GM23338 (cell line): ENCODE measurements around the gene KCNJ13. TPM values are rescaled to one million over a fixed set of nuclear protein-coding genes. Genes with fewer than 3 reads are reported as not detected.
A peak's percentile ranks its signal among the peaks of the same experiment; 100 is the strongest.

Experiments
- ATAC-seq: fragments of 200-7000 bp; cut with Tn5 transposase; 3 replicates; pipeline ENCODE4 v1.9.1; 2020
- DNase-seq: peaks from one replicate; pipeline ENCODE4 v3.0.0-alpha.2; 2015; ENCODE audit warnings: low spot score
- H2AFZ ChIP-seq: fragments of 200-600 bp; sonication (generic); 2 replicates; pipeline ENCODE4 v1.8.0; 2016; ENCODE audit warnings: antibody characterized with exemption, mild to moderate bottlenecking, moderate library complexity
- H3F3A ChIP-seq: fragments of 200-600 bp; sonication (generic); replicated peaks from 2 replicates; pipeline ENCODE4 v1.8.0; 2017; ENCODE audit warnings: antibody characterized with exemption, mixed run types, low read depth
- H3K27ac ChIP-seq: fragments of 200-600 bp; sonication (generic); 2 replicates; pipeline ENCODE4 v1.6.1; 2016; ENCODE audit warnings: low read depth
- H3K27me3 ChIP-seq: fragments of 200-600 bp; sonication (generic); 2 replicates; pipeline ENCODE4 v1.8.0; 2016; ENCODE audit warnings: mild to moderate bottlenecking, mixed run types, moderate library complexity; ENCODE audit not compliant: insufficient read depth
- H3K36me3 ChIP-seq: fragments of 200-600 bp; sonication (generic); 2 replicates; pipeline ENCODE4 v1.8.0; 2016; ENCODE audit warnings: mild to moderate bottlenecking; ENCODE audit not compliant: insufficient read depth
- H3K4me1 ChIP-seq: fragments of 200-600 bp; sonication (generic); 2 replicates; pipeline ENCODE4 v1.8.0; 2016; ENCODE audit warnings: mild to moderate bottlenecking, moderate library complexity; ENCODE audit not compliant: insufficient read depth
- H3K4me2 ChIP-seq: fragments of 200-600 bp; sonication (generic); 2 replicates; pipeline ENCODE4 v1.7.1; 2017; ENCODE audit warnings: mixed run types
- H3K4me3 ChIP-seq: fragments of 200-600 bp; sonication (generic); 2 replicates; pipeline ENCODE4 v1.6.1; 2016; ENCODE audit warnings: mixed run types
- H3K79me2 ChIP-seq: fragments of 200-600 bp; sonication (generic); replicated peaks from 2 replicates; pipeline ENCODE4 v1.8.0; 2017; ENCODE audit warnings: mild to moderate bottlenecking; ENCODE audit not compliant: insufficient read depth
- H3K9me2 ChIP-seq: fragments of 200-600 bp; sonication (generic); 2 replicates; pipeline ENCODE4 v1.8.0; 2017; ENCODE audit not compliant: insufficient read depth
- H4K20me1 ChIP-seq: fragments of 200-600 bp; sonication (generic); replicated peaks from 2 replicates; pipeline ENCODE4 v1.8.0; 2017; ENCODE audit warnings: mild to moderate bottlenecking; ENCODE audit not compliant: insufficient read depth
- H3K27ac Mint-ChIP-seq: 2 replicates; pipeline ENCODE4 v1.8.0; 2020; ENCODE audit warnings: inconsistent platforms, mild to moderate bottlenecking, moderate library complexity, mixed read lengths
- H3K27me3 Mint-ChIP-seq: 3 replicates; pipeline ENCODE4 v1.8.0; 2022; ENCODE audit warnings: low read depth, mild to moderate bottlenecking, moderate library complexity, mixed read lengths, inconsistent platforms; ENCODE audit not compliant: insufficient read depth, poor library complexity
- H3K36me3 Mint-ChIP-seq: 3 replicates; pipeline ENCODE4 v1.8.0; 2021; ENCODE audit warnings: low read depth, mild to moderate bottlenecking, inconsistent platforms, moderate library complexity, mixed read lengths
- H3K4me1 Mint-ChIP-seq: 3 replicates; pipeline ENCODE4 v1.8.0; 2020; ENCODE audit warnings: mild to moderate bottlenecking, inconsistent platforms, mixed read lengths
- H3K4me3 Mint-ChIP-seq: 3 replicates; pipeline ENCODE4 v1.8.0; 2021; ENCODE audit warnings: moderate library complexity, mild to moderate bottlenecking, inconsistent platforms, mixed read lengths
- H3K9me3 Mint-ChIP-seq: 3 replicates; pipeline ENCODE4 v1.8.0; 2020; ENCODE audit warnings: moderate library complexity, mild to moderate bottlenecking, inconsistent platforms, mixed read lengths
- CREB1 ChIP-seq: fragments of 250-450 bp; sonication (Bioruptor Pico); IDR thresholded peaks from 2 replicates; pipeline ENCODE4 v1.5.0; 2020; ENCODE audit warnings: low read depth, mild to moderate bottlenecking, moderate library complexity
- EZH2 ChIP-seq: fragments of 200-600 bp; sonication (generic); IDR thresholded peaks from one replicate; pipeline ENCODE4 v1.8.0; 2017; ENCODE audit warnings: antibody characterized with exemption, mild to moderate bottlenecking, low read depth; ENCODE audit not compliant: unreplicated experiment
- EZH2phosphoT487 ChIP-seq: fragments of 200-600 bp; sonication (generic); IDR thresholded peaks from one replicate; pipeline ENCODE4 v1.8.1; 2018; ENCODE audit warnings: antibody characterized with exemption; ENCODE audit not compliant: unreplicated experiment
- JUNB ChIP-seq: IDR thresholded peaks from one replicate; pipeline ENCODE4 v1.6.1; 2016; ENCODE audit warnings: antibody characterized with exemption; ENCODE audit not compliant: unreplicated experiment
- NANOG ChIP-seq: IDR thresholded peaks from 2 replicates; pipeline ENCODE4 v1.6.1; 2016; ENCODE audit warnings: antibody characterized with exemption, borderline replicate concordance
- POLR2AphosphoS5 ChIP-seq: IDR thresholded peaks from 2 replicates; pipeline ENCODE4 v1.6.1; 2016; ENCODE audit warnings: antibody characterized with exemption, low read depth
- STAT1 ChIP-seq: IDR thresholded peaks from one replicate; pipeline ENCODE4 v1.6.1; 2016; ENCODE audit warnings: antibody characterized with exemption; ENCODE audit not compliant: unreplicated experiment
- ZNF331 ChIP-seq: fragments of 250-450 bp; sonication (Bioruptor Pico); IDR thresholded peaks from 2 replicates; pipeline ENCODE4 v1.5.0; 2020; ENCODE audit warnings: low read depth, mild to moderate bottlenecking, moderate library complexity
- polyA plus RNA-seq: library from polyadenylated mRNA; unstranded; fragments of >200 nt; fragmentation: Nextera tagmentation; extraction: Ambion mirVana; gene quantifications from 2 replicates; pipeline ENCODE4 v1.2.1, GENCODE V29; 2016
- total RNA-seq: library from RNA; depleted of rRNA; stranded (reverse); fragments of >200 nt; shearing (Covaris generic); gene quantifications from 2 replicates; pipeline ENCODE4 v1.2.3, GENCODE V29; 2014
- TF ChIP-seq, protein P1 (sequence below): IDR thresholded peaks from one replicate; pipeline ENCODE4 v1.6.1; 2018; ENCODE audit warnings: antibody characterized with exemption; ENCODE audit not compliant: unreplicated experiment
- TF ChIP-seq, protein P2 (sequence below), 2 experiments: fragments of 200-600 bp in 1 of 2; sonication (generic) in 1 of 2; conservative IDR thresholded peaks; 2 replicates each; pipeline versions ENCODE4 v1.5.1 to v1.6.1; 2016 to 2017; ENCODE audit warnings: antibody characterized with exemption in 2 of 2, low read depth in 2 of 2, mild to moderate bottlenecking in 2 of 2, moderate library complexity in 1 of 2
- TF ChIP-seq, protein P3 (sequence below): fragments of 250-450 bp; sonication (Bioruptor Pico); IDR thresholded peaks from 2 replicates; pipeline ENCODE4 v1.5.0; 2020; ENCODE audit warnings: mild to moderate bottlenecking, moderate library complexity

Gene KCNJ13
- total and polyA plus RNA-seq, 2 experiments from 2014 or later: 0.37 TPM; not detected in 1

- peaks cover 65% of the 10 kb centered on the region for H3K36me3 Mint-ChIP-seq
- TF ChIP-seq NANOG: no peak
- ATAC-seq (no peak), DNase-seq (no peak)
- H3K27ac Mint-ChIP-seq: peak overlapping the region; percentile 70; the same call in 1 of the 2 replicates
- H3K9me2 ChIP-seq: no peaks in the 10 kb centered on the region
- H3K27me3 Mint-ChIP-seq: no peaks in the 10 kb centered on the region
- no peaks in the 10 kb centered on the region for H3K9me3 Mint-ChIP-seq
- H3K4me3 Mint-ChIP-seq: no peak overlapping the region
- peaks cover 22% of the 10 kb centered on the region for H3K36me3 ChIP-seq
- H3K4me3 ChIP-seq: no peak overlapping the region
- peaks cover 11% of the 10 kb centered on the region; the same call in 1 of the 2 replicates for H4K20me1 ChIP-seq
- peaks cover 13% of the 10 kb centered on the region for H3K4me1 ChIP-seq
- H3K4me2 ChIP-seq: no peak overlapping the region
- H3K27me3 ChIP-seq: no peaks in the 10 kb centered on the region
- no peak overlapping the region for H2AFZ ChIP-seq
- peaks cover 20% of the 10 kb centered on the region for H3K4me1 Mint-ChIP-seq
- H3K79me2 ChIP-seq: no peaks in the 10 kb centered on the region
- no peak overlapping the region for H3K27ac ChIP-seq
- H3F3A ChIP-seq: no peaks in the 10 kb centered on the region
Measured at GRCh38 chr2:232815569-232815968, 39.2 kb upstream of the KCNJ13 start.

DNA sequence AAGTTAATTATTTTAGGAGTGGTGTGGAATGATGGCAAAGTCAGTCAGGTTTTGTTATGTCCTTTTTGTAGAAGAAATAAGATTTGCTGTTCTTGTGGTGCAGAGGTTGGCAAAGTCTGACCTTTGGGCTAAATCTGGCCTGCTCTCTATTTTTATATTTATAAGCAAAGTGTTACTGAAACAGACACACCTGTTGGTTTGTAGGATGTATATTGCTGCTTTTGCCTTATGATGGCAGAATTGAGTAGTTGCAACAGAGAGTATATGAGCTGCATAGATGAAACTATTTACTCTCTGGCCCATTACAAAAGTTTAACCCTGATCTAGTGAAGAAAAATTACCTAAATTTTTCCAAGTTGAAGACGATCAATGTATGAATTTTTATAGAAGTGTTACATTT, 34.1 kb upstream of the KCNJ13 start:
- Histone ChIP-seq H3F3A (no peaks in the 10 kb centered on the region), H3K27ac (no peak overlapping the region), H4K20me1 (peaks cover 5% of the 10 kb centered on the region; the same call in 1 of the 2 replicates), H2AFZ (no peak overlapping the region), H3K79me2 (no peaks in the 10 kb centered on the region), H3K4me3 (no peak overlapping the region), H3K36me3 (peaks cover 41% of the 10 kb centered on the region), H3K27me3 (no peaks in the 10 kb centered on the region), H3K4me1 (no peaks in the 10 kb centered on the region), H3K4me2 (no peak overlapping the region), H3K9me2 (no peaks in the 10 kb centered on the region)
- Mint-ChIP-seq H3K9me3 (no peaks in the 10 kb centered on the region), H3K4me3 (no peak overlapping the region), H3K36me3 (peaks cover 53% of the 10 kb centered on the region), H3K27me3 (no peaks in the 10 kb centered on the region), H3K27ac (no peak overlapping the region), H3K4me1 (no peaks in the 10 kb centered on the region)
- ATAC-seq (no peak), DNase-seq (no peak)
- TF ChIP-seq, protein P1, sequence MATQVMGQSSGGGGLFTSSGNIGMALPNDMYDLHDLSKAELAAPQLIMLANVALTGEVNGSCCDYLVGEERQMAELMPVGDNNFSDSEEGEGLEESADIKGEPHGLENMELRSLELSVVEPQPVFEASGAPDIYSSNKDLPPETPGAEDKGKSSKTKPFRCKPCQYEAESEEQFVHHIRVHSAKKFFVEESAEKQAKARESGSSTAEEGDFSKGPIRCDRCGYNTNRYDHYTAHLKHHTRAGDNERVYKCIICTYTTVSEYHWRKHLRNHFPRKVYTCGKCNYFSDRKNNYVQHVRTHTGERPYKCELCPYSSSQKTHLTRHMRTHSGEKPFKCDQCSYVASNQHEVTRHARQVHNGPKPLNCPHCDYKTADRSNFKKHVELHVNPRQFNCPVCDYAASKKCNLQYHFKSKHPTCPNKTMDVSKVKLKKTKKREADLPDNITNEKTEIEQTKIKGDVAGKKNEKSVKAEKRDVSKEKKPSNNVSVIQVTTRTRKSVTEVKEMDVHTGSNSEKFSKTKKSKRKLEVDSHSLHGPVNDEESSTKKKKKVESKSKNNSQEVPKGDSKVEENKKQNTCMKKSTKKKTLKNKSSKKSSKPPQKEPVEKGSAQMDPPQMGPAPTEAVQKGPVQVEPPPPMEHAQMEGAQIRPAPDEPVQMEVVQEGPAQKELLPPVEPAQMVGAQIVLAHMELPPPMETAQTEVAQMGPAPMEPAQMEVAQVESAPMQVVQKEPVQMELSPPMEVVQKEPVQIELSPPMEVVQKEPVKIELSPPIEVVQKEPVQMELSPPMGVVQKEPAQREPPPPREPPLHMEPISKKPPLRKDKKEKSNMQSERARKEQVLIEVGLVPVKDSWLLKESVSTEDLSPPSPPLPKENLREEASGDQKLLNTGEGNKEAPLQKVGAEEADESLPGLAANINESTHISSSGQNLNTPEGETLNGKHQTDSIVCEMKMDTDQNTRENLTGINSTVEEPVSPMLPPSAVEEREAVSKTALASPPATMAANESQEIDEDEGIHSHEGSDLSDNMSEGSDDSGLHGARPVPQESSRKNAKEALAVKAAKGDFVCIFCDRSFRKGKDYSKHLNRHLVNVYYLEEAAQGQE: no peak
- no peak for TF ChIP-seq JUNB
- TF ChIP-seq ZNF331 (CRISPR knock-in tag): no peak
- no peak for TF ChIP-seq STAT1
- TF ChIP-seq EZH2phosphoT487: no peak
- TF ChIP-seq NANOG: no peak
- no peak for TF ChIP-seq POLR2AphosphoS5
- no peak for TF ChIP-seq CREB1 (CRISPR knock-in tag)
- TF ChIP-seq, protein P2, sequence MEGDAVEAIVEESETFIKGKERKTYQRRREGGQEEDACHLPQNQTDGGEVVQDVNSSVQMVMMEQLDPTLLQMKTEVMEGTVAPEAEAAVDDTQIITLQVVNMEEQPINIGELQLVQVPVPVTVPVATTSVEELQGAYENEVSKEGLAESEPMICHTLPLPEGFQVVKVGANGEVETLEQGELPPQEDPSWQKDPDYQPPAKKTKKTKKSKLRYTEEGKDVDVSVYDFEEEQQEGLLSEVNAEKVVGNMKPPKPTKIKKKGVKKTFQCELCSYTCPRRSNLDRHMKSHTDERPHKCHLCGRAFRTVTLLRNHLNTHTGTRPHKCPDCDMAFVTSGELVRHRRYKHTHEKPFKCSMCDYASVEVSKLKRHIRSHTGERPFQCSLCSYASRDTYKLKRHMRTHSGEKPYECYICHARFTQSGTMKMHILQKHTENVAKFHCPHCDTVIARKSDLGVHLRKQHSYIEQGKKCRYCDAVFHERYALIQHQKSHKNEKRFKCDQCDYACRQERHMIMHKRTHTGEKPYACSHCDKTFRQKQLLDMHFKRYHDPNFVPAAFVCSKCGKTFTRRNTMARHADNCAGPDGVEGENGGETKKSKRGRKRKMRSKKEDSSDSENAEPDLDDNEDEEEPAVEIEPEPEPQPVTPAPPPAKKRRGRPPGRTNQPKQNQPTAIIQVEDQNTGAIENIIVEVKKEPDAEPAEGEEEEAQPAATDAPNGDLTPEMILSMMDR (conservative IDR thresholded peaks at IDR 0.05; ENCODE audit: low read depth in 2 of 2): no peak
- no peak for TF ChIP-seq EZH2
- TF ChIP-seq, protein P3, sequence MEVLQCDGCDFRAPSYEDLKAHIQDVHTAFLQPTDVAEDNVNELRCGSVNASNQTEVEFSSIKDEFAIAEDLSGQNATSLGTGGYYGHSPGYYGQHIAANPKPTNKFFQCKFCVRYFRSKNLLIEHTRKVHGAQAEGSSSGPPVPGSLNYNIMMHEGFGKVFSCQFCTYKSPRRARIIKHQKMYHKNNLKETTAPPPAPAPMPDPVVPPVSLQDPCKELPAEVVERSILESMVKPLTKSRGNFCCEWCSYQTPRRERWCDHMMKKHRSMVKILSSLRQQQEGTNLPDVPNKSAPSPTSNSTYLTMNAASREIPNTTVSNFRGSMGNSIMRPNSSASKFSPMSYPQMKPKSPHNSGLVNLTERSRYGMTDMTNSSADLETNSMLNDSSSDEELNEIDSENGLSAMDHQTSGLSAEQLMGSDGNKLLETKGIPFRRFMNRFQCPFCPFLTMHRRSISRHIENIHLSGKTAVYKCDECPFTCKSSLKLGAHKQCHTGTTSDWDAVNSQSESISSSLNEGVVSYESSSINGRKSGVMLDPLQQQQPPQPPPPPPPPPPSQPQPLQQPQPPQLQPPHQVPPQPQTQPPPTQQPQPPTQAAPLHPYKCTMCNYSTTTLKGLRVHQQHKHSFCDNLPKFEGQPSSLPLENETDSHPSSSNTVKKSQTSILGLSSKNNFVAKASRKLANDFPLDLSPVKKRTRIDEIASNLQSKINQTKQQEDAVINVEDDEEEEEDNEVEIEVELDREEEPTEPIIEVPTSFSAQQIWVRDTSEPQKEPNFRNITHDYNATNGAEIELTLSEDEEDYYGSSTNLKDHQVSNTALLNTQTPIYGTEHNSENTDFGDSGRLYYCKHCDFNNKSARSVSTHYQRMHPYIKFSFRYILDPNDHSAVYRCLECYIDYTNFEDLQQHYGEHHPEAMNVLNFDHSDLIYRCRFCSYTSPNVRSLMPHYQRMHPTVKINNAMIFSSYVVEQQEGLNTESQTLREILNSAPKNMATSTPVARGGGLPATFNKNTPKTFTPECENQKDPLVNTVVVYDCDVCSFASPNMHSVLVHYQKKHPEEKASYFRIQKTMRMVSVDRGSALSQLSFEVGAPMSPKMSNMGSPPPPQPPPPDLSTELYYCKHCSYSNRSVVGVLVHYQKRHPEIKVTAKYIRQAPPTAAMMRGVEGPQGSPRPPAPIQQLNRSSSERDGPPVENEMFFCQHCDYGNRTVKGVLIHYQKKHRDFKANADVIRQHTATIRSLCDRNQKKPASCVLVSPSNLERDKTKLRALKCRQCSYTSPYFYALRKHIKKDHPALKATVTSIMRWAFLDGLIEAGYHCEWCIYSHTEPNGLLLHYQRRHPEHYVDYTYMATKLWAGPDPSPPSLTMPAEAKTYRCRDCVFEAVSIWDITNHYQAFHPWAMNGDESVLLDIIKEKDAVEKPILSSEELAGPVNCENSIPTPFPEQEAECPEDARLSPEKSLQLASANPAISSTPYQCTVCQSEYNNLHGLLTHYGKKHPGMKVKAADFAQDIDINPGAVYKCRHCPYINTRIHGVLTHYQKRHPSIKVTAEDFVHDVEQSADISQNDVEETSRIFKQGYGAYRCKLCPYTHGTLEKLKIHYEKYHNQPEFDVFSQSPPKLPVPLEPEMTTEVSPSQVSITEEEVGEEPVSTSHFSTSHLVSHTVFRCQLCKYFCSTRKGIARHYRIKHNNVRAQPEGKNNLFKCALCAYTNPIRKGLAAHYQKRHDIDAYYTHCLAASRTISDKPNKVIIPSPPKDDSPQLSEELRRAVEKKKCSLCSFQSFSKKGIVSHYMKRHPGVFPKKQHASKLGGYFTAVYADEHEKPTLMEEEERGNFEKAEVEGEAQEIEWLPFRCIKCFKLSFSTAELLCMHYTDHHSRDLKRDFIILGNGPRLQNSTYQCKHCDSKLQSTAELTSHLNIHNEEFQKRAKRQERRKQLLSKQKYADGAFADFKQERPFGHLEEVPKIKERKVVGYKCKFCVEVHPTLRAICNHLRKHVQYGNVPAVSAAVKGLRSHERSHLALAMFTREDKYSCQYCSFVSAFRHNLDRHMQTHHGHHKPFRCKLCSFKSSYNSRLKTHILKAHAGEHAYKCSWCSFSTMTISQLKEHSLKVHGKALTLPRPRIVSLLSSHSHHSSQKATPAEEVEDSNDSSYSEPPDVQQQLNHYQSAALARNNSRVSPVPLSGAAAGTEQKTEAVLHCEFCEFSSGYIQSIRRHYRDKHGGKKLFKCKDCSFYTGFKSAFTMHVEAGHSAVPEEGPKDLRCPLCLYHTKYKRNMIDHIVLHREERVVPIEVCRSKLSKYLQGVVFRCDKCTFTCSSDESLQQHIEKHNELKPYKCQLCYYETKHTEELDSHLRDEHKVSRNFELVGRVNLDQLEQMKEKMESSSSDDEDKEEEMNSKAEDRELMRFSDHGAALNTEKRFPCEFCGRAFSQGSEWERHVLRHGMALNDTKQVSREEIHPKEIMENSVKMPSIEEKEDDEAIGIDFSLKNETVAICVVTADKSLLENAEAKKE: no peak
